ENCODE measurements around the gene GAA. TPM values are rescaled to one million over a fixed set of nuclear protein-coding genes. Genes with fewer than 3 reads are reported as not detected.

GAA gene
- total and polyA plus RNA-seq, 10 of the 15 experiments (the other 5 are each of a cell fraction or from before 2014, with no cell fraction given) = 0.18 to 10.5 (median 4.1) TPM

GRCh38 chr17:80153004-80153403 is 51.6 kb downstream of the GAA start (continued):
- TF ChIP-seq USF1 (IDR thresholded peaks at IDR 0.05; ENCODE audit: borderline replicate concordance, extremely low read length, insufficient read depth, low read depth, low read length) (no peak), TBL1XR1 (IDR thresholded peaks at IDR 0.05; ENCODE audit: low read depth, low read length) (no peak), CBX3 (IDR thresholded peaks at IDR 0.05; ENCODE audit: borderline replicate concordance, low read depth) (no peak), BHLHE40 (IDR thresholded peaks at IDR 0.05; ENCODE audit: borderline replicate concordance in 1 of 2, low read depth in 2 of 2, low read length in 1 of 2) (peak; percentile 85 to 91), RBBP5 (conservative IDR thresholded peaks at IDR 0.05) (no peak), MTA2 (IDR thresholded peaks at IDR 0.05; ENCODE audit: low read depth) (peak; percentile 32; the same call in 1 of the 2 replicates), BRCA1 (IDR thresholded peaks at IDR 0.05; ENCODE audit: low read depth, low read length) (no peak), BACH1 (IDR thresholded peaks at IDR 0.05; ENCODE audit: borderline replicate concordance) (no peak), ATF7 (IDR thresholded peaks at IDR 0.05; ENCODE audit: low read depth) (no peak), ATF2 (IDR thresholded peaks at IDR 0.05; ENCODE audit: low read length) (no peak), SMAD5 (IDR thresholded peaks at IDR 0.05; ENCODE audit: low read depth) (no peak), NFXL1 (IDR thresholded peaks at IDR 0.05; ENCODE audit: borderline replicate concordance) (no peak), NFIC (IDR thresholded peaks at IDR 0.05; ENCODE audit: low read depth, low read length) (no peak), HDAC6 (IDR thresholded peaks at IDR 0.05; ENCODE audit: unreplicated experiment) (no peak), MYB (IDR thresholded peaks at IDR 0.05; ENCODE audit: borderline replicate concordance, low read depth, low read length) (no peak), IKZF1 (conservative IDR thresholded peaks at IDR 0.05) (no peak), ZNF687 (IDR thresholded peaks at IDR 0.05) (peak; percentile 39; the same call in 1 of the 2 replicates), MEF2B (IDR thresholded peaks at IDR 0.05; ENCODE audit: partially characterized antibody, poor library complexity, severe bottlenecking) (peak; percentile 89), KDM1A (IDR thresholded peaks at IDR 0.05; ENCODE audit: borderline replicate concordance) (no peak)

All from GM12878 (cell line).